Activated CD8-positive, alpha-beta memory T cell treated with anti-CD3 and anti-CD28 coated beads for 4 hours (primary cell): ENCODE results near the gene SORT1.
"Not testable (repeated sequence)": the region's sequence is repeated elsewhere in the genome, so short reads cannot be mapped to it uniquely, and the experiment has no call there.

ENCODE experiments used
- DNase-seq, 2 donors: peaks; one replicate each; pipeline ENCODE4 v3.0.0-alpha.2; 2020; ENCODE audit warnings: low read depth in 2 of 2

Gene SORT1

DNA sequence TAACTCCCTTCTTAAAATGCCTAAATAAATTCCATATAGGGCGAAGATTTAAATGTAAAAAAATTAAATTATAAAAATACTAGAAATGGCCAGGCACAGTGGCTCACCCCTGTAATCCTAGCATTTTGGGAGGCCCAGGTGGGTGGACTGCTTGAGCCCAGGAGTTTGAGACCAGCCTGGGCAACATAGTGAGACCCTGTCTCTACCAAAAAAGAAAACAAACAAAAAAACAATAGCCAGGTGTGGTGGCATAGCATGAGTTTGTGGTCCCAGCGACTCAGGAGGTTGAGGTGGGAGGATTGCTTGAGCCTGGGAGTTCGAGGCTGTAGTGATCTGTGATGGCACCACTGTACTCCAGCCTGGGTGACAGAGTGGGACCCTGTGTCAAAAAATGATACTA, 17.8 kb downstream of the SORT1 start:
- DNase-seq = no peak

DNA sequence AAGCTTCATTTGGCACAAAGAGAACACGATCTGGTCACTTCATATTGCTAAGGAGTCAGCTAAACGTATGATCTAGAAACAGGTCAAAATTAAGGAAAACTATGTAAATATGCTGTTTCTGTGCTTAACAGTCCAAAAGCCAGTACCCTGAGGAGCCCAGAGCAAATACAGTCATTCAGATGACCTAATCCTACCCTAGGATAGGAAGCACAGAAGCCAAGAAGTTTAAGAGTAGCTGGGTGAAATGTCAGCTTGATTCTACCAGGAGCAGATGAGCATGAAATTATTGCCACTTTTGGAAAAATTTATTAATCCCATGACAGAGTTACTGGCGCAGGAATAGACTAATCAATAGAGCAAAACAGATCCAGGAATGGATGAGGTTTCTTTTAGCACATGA, 18.3 kb downstream of the SORT1 start:
- no peak for DNase-seq

DNA sequence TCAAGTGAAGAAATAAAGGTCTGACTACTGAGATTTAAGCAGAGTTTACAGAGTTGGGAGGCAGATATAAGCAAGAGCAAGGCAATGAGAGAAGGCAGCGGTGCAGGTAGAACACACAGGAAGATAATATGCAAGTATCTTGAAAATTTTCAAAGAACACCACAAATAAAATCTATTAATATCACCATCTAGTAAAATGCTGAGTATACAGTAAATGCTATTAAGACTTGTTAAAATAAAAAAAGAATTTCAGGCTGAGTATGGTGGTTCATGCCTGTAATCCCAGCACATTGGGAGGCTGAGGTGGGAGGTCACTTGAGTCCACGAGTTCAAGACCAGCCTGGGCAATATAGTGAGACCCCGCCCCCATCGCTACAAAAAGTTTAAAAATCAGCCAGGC, 20.0 kb downstream of the SORT1 start:
- DNase-seq = no peak

DNA sequence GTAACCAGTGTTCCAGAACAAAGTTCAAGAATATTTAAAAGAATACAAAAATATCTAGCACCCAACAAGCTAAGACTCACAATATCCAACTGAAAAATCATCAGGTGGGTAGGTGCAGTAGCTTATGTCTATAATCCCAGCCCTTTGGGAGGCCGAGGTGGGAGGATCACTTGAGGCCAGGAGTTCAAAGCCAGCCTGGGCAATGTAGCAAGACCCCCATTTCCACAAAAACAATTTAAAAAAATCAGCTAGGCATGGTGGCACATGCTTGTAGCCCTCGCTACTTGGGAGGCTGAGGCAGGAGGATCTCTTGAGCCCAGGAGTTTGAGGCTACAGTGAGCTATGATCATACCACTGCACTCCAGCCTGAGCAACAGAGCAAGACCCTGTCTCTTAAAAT, 24.0 kb downstream of the SORT1 start:
- DNase-seq = not testable (repeated sequence)

DNA sequence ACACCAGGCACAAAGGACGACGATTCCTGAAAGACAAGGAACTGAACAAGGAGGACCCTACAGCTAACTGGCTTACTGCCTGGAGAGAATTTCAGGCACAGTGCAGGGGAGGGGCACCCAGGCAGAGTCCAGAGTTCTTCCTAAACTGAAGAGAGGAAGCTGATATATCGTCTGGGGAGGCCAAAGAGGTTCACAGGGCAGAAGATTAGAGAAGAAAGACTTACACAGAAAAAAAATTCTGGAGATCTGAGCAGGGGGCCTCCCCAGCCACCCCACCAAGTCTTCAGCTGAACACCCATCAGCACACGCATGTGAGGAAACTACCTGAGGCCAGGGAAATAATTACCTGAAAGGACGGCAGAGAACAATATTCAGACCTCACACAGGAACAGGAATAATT, 24.6 kb downstream of the SORT1 start:
- no peak for DNase-seq

DNA sequence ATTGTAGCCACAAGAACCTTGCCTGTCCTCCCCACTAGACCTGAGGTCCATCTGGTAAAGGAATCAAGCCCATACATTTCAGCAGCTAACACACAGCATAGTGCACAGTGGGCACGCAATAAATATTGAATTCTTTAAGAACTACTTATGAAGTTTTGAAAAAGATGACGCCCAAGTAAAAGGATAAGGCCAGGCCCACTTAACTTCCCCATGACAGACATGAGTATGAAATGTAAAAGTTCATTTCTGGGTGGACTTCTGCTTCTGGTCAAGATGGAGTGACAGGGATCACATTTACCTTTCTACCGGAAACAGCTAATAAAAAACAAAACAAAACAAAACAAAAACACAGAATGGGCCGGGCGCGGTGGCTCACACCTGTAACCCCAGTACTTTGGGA, 25.4 kb downstream of the SORT1 start:
- no peak for DNase-seq

DNA sequence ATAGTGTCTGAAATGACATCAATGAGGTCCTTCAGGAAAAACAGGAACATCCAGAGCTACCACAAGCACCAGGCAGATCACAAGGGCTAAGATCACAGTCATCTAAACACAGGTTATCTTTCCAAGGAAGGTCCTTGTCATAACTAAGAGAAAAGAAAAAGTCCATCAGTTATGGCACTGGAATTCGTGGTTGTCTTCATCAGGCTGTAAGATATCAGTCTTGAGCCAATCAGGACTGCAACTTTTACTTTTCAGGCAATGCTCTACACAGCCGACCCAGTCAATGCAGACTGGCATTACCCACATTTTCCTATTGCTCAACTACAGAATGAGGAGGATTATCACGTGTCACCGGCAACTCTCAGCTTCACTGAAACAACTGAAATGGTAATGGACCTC, 26.4 kb downstream of the SORT1 start:
- no peak for DNase-seq

DNA sequence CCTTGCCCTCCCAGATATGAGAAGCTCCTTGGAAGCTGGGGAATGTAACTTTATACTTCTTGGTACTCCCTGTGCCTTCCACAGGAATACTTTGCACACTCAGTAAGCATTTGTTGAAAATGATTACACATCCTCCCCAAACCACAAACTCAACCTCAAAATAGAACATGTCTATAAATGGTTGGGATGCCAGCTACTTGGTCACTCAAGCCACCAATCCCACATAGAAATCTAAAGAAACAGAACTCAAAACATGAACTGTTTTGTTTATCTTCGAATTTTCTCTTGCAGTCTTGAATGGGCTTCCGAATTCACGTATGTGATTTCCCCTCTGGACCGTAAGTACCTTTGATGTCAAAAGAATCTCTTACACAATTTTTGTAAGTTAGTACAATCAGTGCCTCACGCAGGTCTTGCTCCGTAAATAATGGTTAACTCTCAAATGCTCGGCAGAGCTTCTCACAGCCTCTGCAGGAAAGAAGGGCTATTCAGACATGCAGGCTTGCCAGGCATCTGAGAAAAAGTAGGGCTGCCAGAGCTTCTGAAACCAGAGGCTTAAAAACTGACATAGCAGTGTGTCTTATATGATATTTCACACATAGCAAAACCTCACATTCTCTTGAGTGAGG, 26.9 kb downstream of the SORT1 start:
- DNase-seq = no peak

DNA sequence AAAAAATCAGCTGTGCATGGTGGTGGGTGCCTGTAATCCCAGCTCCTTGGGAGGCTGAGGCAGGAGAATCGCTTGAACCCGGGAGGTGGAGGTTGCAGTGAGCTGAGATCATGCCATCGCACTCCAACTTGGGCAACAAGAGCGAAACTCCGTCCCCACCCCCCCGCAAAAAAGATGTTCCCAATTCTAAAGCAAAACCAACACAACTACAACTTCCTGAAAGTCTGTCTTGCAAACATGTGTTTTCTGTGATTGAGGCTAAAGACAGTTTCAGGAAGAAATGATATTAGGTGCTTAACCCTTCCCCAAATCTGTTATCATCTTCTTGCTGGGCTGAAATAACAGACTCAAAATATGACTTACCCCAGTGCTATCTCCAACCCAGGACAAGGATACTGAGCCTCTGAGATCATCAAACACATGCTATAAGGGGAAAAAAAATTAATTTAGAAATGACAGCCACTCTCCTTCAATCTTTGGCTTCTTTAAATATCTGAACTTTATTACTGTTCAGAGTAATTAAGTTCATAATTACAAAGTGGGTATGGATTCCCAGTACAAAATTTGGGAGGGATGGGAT, 28.5 kb downstream of the SORT1 start:
- DNase-seq = no peak

DNA sequence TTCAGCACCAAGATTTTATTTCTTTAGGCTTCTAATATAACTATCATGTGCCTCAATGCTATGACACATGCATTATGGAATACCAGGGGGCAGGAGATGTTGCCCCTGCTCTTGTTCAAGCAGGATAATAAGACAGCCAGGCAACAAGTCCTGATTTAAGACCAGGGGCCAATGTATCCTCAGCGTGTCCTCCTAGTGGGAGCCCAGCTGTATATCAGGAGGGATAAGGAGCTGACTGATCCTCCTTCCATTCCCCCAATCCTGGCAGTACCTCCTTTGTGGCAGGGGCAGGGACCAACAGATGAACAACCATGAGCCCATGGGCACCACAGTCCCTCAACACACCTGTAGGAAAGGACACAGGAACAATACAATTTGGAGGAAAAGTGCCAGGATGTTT, 29.3 kb downstream of the SORT1 start:
- DNase-seq = no peak

DNA sequence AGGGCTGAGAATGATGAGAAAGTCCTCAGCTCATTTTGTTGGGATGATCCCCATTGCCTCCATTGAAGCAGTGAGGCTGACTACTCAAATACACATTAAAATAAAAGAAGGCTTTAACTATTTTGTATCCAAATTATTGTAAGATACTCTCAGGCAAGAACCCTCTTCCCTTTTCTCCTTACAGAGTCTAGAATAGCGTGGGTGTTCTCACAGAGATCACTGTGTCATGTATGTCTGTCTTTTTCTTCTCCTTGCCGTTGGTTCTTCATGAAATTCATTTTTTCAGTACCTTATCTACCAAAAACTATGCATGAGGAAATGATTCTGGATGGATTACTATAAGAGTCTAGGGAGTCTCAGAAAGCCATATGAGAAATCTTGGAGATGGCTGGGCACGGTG, 30.1 kb downstream of the SORT1 start:
- DNase-seq = no peak

DNA sequence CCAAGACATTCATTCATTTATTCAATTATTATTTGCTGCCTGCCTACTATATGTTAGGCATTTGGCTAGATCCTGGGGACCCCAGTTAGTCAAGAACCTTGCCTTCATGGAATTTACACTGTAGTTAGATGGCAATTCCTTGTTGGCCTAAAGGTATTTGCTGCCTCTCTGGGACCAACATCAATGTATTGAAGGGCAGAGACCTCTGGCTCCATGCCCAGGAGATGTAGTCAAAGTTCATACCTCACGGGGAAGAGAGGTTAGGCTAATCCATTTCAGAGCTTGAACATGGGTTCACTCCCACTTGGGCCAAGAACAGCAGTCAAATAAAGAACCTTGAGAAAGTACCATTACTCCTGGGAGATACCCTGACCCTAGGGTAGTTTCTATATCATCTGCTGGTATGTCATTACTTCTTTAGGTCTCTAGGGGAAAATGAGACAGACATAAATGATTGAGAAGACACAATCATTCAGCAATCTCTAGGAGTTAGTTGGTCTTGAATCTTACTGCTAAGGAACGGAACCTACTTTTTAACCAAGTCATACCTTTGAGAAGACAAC, 32.0 kb downstream of the SORT1 start:
- no peak for DNase-seq

DNA sequence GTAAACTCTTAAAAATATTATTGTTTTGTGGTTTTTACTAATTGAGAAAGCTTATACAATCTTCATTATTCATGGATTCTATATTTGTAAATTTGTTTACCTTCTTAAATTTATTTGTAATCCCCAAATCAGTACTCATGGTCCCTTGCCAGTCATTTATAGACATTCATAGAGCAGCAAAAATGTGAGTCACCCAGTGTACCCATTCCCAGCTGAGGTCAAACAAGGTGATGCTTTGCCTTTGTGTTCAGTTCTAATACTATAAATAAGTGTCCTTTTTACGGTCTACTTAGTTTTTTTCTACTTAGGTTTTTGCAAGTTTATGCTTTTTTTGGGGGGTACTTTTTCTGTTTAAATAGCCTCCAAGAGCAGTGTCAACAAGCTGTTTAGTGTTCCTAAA, 36.1 kb downstream of the SORT1 start:
- DNase-seq = no peak

DNA sequence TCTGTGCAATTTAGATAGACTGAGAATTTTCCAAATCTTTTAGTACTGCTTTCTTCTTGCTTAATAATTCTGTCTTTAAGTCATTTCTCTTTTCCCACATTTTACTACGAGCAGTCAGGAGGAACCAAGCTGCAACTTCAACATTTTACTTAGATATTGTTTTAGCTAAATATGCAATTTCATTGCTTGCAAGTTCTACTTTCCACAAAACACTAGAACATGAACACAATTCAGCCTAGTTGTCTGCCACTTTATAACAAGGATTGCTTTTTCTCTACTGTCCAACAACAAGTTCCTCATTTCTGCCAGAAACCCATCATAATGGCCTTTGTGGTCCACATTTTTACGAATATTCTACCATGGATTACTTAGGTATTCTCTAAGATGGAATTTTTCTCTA, 36.6 kb downstream of the SORT1 start:
- no peak for DNase-seq

DNA sequence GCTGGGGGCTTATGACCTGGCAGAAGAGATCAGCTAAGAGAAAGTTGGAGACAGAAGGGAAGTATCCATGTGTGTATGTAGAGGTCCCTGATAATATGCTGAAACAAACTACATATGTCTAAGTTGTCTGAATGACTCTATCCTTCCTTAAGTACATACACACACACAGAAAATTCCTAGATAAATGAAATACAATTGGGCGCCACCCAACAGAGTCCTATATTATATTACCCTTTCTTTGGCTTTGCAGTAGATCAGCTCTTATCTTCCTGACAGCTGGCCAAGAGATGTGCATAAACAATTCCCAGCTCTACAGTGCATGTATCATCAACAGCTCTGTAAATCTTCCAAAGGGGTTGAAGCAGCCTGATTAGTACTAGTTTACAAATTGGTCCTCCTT, 40.1 kb downstream of the SORT1 start:
- no peak for DNase-seq

DNA sequence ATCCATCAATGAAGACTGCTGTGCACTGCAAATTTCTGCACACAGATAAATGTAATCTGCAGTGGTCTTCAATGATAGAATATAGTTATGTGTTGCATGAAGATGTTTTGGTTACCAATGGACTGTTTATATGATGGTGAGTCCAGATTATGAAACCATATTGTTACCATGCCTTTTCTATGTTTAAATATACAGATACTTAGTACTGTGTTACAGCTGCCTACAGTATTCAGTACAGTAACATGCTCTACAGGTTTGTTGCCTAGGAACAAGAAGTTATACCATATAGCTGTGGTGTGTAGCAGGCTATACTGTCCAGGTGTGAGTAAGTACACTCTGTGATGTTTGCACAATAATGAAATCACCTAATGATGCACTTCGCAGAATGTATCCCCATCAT, 40.8 kb downstream of the SORT1 start:
- no peak for DNase-seq

DNA sequence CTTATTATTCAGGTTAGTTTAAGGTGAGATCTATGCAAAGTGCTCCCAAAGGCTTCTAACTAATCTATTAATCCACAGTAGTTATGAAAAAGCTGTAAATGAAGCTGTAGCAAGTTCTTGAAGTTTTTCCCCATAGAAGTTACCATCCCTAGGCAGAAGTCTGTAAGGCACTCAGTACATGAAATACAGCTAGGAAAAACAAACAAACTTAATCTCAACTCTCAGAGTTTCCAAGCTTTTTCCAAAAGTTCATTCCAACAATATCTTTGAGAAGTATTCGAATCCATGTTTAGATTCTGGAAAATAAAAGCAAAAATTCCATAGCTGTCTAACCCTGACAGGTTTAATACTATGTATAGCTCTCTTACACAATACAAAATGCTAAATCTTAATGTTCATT, 41.2 kb downstream of the SORT1 start:
- no peak for DNase-seq

DNA sequence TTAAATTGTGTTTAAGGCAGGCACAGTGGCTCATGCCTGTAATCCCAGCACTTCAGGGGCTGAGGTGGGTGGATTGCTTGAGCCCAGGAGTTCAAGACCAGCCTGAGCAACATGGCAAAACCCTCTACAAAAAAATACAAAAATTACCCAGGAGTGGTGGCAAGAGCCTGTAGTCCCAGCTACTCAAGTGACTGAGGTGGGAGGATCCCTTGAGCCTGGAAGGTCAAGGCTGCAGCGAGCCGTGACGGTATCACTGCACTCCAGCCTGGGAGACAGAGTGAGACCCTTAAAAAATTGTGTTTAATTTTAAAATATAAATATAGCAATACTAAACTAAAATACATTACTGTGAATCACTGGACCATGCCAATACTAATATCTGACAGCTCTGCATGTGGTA, 42.8 kb downstream of the SORT1 start:
- no peak for DNase-seq

DNA sequence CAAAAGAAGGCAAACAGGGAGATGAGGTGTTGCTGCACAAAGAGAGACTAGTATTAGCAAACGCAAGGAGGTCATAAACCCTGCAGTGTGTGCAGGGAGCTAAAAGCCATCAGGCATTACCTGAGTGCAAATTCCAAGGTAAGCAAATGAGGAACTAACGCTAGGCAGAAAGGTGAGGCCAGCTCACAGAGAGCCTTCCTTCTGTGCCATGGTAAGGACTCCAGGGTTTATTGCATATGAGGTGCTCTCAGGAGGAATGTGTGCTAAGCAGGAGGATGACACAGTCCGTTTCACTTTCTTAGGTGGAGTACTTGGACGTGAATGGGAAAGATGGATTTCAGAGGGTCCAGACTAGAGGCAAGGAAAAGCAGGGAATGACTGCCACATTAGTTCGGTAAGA, 46.3 kb downstream of the SORT1 start:
- no peak for DNase-seq

DNA sequence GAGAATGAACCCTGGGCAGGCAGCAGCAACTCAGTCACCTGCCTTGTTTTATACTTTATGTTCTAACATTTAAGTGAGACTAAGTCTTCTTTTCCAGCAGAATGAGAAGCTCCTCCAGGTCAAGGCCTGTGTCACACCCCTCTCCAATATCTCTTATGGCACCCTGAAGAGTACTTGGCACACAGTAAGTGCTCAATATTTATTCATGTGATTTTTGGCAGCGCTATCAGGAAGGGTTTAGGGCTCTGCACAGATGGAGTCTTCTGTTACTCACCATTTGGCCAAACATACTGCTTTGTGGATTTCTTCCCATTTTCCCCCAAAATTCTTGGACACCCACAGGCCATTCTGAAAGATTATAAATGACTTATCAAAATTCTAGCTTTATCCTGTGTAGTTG, 47.1 kb downstream of the SORT1 start:
- DNase-seq = no peak

DNA sequence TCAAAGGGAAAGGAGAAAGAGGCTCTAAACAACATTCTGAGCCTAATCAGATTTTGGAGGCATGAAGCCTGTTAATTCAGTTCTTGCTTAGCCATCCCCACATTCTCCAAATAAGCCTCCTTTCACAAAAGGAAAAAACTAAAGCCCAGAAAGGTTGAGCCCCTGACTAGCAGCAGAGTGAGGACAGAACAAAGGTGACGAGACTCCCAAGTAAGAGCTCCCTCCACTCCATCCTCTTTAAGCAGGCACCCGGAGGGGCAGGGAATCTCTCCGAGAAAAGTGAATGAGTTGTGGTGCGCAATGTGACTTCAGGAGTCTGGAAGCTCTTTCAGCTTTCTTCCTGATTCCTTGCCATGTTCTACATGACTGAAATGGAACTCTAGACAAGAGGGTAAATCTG, 47.5 kb downstream of the SORT1 start:
- DNase-seq = no peak

DNA sequence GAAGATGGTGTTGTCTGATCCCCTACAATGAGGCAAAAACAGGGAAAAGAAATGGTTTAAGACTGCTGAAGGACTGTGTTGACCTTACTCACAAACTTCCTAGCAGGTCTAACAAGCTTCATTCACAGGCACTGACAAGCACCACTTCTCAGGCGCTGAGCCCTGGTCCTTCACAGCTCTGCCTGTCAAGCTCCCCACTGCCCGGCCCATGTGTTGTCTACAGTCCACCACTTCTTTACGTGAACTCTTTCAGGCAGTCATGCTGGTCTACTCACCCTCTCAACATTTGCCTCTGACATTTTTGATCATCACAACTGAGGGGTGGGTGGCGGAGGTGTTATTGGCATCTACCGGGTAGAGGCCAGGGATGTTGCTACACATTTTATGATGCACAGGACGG, 50.2 kb downstream of the SORT1 start:
- no peak for DNase-seq

DNA sequence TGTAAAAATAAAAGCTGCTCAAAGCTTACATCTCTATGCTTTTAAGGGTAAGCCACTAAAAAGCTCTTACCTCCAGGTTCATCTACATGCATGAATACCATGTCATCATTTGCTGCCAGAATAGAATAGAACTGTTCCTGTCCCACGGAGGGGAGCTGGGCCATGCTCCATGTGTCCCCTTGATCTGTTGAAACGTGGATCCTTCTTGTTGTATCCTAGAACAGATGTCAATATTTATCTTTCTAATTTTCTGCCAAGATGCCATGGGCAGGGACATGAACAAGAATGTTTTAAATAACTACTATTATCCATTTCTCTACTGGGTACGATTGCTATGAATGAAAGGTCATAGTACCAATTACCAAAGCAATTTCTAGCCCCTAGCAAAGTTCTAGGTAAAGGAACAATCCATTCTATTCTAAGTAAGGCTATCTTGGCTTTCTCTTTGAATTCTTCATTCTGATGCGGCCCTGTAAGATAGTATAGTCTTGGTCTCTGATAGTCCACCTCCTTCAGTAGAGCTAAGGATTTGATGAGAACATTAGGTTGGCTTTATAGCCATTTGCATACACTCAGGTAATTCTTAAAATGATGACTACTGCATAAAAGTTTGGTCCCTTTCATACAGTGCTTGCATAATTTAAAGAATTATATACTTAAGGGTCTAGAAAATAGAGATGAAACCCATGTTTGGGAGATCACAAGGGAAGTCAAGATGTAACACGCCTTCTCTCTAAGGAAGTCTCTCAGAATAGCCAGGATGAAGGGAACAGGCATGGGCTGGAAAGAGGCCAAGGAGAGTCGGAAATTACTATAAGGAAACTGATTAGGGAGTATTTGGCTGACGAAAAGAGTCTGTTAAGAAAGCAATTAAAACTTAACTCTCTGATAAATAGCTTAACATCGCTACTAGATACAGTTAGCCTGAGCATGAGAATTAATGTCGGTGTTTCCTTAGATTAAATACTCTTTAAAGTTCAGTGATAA, 55.5 kb downstream of the SORT1 start:
- DNase-seq = no peak
